Muscle layer of duodenum (tissue), 2 donors: ENCODE measurements around the gene HIPK4.

Source experiments
- H3K27ac ChIP-seq: one replicate; pipeline ENCODE4 v1.7.0; 2013; ENCODE audit warnings: mild to moderate bottlenecking, low read length
- H3K27me3 ChIP-seq: one replicate; pipeline ENCODE4 v1.7.0; 2013; ENCODE audit warnings: low read depth, mild to moderate bottlenecking, control low read depth, low read length
- H3K36me3 ChIP-seq, 2 donors: one replicate each; pipeline ENCODE4 v1.7.0; 2013; ENCODE audit warnings: low read length in 2 of 2, control low read depth in 1 of 2, mild to moderate bottlenecking in 1 of 2; ENCODE audit not compliant: insufficient read depth in 2 of 2, control insufficient read depth in 1 of 2
- H3K4me1 ChIP-seq, 2 donors: one replicate each; pipeline ENCODE4 v1.7.0; 2013; ENCODE audit warnings: low read length in 2 of 2, mild to moderate bottlenecking in 2 of 2, control low read depth in 1 of 2, moderate library complexity in 1 of 2; ENCODE audit not compliant: insufficient read depth in 2 of 2, control insufficient read depth in 1 of 2
- H3K4me3 ChIP-seq, 2 donors: one replicate each; pipeline ENCODE4 v1.7.0; 2013; ENCODE audit warnings: low read length in 2 of 2, low read depth in 1 of 2, mild to moderate bottlenecking in 1 of 2
- H3K9me3 ChIP-seq, 2 donors: one replicate each; pipeline ENCODE4 v1.7.0; 2013; ENCODE audit warnings: low read length in 2 of 2, control low read depth in 1 of 2, mild to moderate bottlenecking in 1 of 2; ENCODE audit not compliant: control insufficient read depth in 1 of 2
- donor health status: healthy.

The HIPK4 gene

DNA sequence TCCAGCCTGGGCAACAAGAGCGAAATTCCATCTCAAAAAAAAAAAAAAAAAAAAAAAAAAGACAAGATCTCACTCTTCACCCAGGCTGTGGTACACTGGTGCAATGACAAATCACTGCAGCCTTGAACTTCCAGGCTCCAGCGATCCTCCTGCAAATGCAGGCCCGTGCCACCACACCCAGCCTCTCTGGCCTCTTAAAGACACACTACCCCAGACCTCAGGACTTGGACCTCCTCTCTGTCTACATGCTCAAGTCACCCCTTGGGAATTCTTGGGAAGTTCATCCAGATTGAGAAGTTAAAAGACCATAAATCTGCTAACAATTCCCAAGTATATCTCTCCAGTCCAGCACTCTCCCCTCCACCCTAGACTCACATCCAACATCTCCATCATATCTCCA lies 10.6 kb upstream of the HIPK4 start:
- no peaks in the 10 kb centered on the region for H3K27me3 ChIP-seq
- H3K36me3 ChIP-seq = peaks cover 0 to 4% of the 10 kb centered on the region in 2 donors
- no peaks in the 10 kb centered on the region for H3K9me3 ChIP-seq
- H3K4me3 ChIP-seq = no peak overlapping the region
- H3K27ac ChIP-seq = no peak overlapping the region
- H3K4me1 ChIP-seq = peaks cover 0 to 5% of the 10 kb centered on the region in 2 donors

GRCh38 chr19:40398417-40399131 lies 8.6 kb upstream of the HIPK4 start:
- H3K4me3 ChIP-seq = no peak overlapping the region
- H3K27ac ChIP-seq = no peak overlapping the region
- H3K9me3 ChIP-seq = no peaks in the 10 kb centered on the region
- H3K36me3 ChIP-seq = peaks cover 0 to 4% of the 10 kb centered on the region in 2 donors
- no peaks in the 10 kb centered on the region for H3K27me3 ChIP-seq
- peaks cover 0 to 5% of the 10 kb centered on the region in 2 donors for H3K4me1 ChIP-seq

DNA sequence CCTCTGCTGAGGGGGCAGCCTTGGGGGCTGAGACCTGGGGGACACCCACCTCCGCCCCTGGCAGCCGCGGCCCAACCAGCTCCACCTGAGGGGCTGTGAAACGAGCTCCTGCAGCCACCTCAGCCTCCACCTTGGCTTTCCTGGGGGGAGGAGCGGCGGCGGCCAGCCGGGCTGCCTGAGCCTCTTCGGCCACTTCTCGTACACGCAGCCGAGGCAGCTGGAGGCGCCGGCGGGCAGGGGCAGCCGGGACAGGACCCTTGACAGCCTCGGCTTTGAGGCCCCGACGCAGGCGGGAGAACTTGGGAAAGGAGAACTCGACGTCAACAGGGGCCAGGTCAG lies 7.6 kb upstream of the HIPK4 start:
- Histone ChIP-seq H3K36me3 (peaks cover 0 to 4% of the 10 kb centered on the region in 2 donors), H3K27ac (no peak overlapping the region), H3K4me3 (no peak overlapping the region), H3K27me3 (no peaks in the 10 kb centered on the region), H3K9me3 (no peaks in the 10 kb centered on the region), H3K4me1 (no peaks in the 10 kb centered on the region)

- Histone ChIP-seq H3K9me3 (no peaks in the 10 kb centered on the region), H3K36me3 (peaks cover 0 to 4% of the 10 kb centered on the region in 2 donors), H3K4me1 (no peaks in the 10 kb centered on the region), H3K27me3 (no peaks in the 10 kb centered on the region), H3K27ac (no peak overlapping the region), H3K4me3 (no peak overlapping the region)
Measured at GRCh38 chr19:40396886-40397567, 7.0 kb upstream of the HIPK4 start.

- Histone ChIP-seq H3K4me1 (no peaks in the 10 kb centered on the region), H3K27me3 (no peaks in the 10 kb centered on the region), H3K36me3 (peaks cover 0 to 4% of the 10 kb centered on the region in 2 donors), H3K9me3 (no peaks in the 10 kb centered on the region), H3K27ac (no peak overlapping the region), H3K4me3 (no peak overlapping the region)
Measured at GRCh38 chr19:40395956-40396355, 6.0 kb upstream of the HIPK4 start.

DNA sequence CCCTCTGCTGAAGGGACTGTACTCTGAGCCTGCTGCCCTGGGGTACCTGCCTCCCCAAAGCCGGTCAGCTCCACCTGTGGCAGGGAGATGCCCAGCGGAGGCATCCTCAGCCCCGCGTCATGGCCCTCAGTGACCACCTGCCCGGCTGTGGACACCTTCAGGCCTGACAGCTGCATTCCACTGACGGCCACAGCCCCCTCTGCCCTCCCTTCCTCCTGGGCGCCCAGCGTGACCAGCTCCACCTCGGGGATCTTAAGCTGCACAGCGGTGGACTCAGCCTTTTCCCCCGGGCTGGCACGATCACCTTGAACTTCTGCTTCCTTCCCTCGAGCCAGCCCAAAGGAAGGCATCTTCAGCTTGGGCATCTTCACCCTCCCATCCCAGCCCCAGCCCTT lies 4.8 kb upstream of the HIPK4 start:
- Histone ChIP-seq H3K36me3 (peaks cover 0 to 4% of the 10 kb centered on the region in 2 donors), H3K4me1 (no peaks in the 10 kb centered on the region), H3K9me3 (no peaks in the 10 kb centered on the region), H3K27ac (no peak overlapping the region), H3K27me3 (no peaks in the 10 kb centered on the region), H3K4me3 (no peak overlapping the region)

DNA sequence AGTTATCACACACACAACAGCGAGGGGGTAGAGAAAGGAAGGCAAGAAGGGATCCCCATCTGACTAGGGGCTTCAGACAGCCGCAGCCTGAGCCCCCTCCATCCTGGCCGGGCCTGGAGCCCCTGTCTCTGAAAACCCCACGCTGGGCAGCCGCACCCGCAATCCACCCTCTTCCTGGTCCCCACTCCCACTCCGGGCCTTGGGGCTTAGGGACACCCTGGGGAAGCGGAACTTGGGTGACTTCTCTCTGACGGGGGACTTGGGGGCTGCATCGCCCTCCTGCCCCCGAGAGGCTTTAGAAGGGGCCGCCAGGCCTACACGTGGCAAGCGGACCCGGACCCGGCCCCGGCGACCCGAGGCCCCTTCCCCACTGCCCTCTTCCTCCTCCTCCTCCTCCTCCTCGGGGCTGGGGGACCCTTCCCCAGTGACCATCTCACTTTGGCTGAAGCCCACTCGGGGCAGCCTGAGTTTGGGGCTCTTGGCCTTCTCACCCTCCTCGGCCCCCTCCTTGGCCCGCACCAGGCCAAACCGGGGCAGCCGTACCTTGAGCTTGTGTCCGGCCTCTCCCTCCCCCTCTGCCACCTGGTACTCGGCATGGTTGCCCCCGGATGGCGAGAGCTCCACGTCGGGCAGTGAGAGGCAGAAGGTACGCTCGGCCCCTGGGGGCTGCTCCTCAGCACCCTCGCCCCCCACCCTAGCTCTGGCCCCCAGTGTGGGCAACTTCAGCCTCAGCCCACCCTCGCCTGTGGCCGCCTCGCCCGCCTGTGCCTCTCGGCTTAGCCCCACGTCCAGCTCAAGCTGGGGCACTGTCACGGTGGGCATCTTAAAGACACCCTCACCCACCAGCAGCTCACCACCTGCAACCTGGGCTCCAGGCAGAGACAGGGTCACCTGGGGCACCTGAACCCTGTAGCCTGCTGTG lies 4.2 kb upstream of the HIPK4 start:
- H3K9me3 ChIP-seq = no peaks in the 10 kb centered on the region
- peaks cover 0 to 4% of the 10 kb centered on the region in 2 donors for H3K36me3 ChIP-seq
- H3K4me1 ChIP-seq = no peaks in the 10 kb centered on the region
- H3K27me3 ChIP-seq = no peaks in the 10 kb centered on the region
- H3K4me3 ChIP-seq = no peak overlapping the region
- H3K27ac ChIP-seq = no peak overlapping the region

GRCh38 chr19:40392894-40393517 lies 3.0 kb upstream of the HIPK4 start:
- H3K4me3 ChIP-seq = no peak overlapping the region
- no peaks in the 10 kb centered on the region for H3K27me3 ChIP-seq
- H3K27ac ChIP-seq = no peak overlapping the region
- no peaks in the 10 kb centered on the region for H3K4me1 ChIP-seq
- peaks cover 0 to 4% of the 10 kb centered on the region in 2 donors for H3K36me3 ChIP-seq
- H3K9me3 ChIP-seq = no peaks in the 10 kb centered on the region

GRCh38 chr19:40392123-40392522 lies 2.1 kb upstream of the HIPK4 start:
- no peak overlapping the region for H3K4me3 ChIP-seq
- H3K36me3 ChIP-seq = peaks cover 0 to 4% of the 10 kb centered on the region in 2 donors
- H3K27ac ChIP-seq = no peak overlapping the region
- H3K27me3 ChIP-seq = no peaks in the 10 kb centered on the region
- H3K9me3 ChIP-seq = no peaks in the 10 kb centered on the region
- H3K4me1 ChIP-seq = no peaks in the 10 kb centered on the region

DNA sequence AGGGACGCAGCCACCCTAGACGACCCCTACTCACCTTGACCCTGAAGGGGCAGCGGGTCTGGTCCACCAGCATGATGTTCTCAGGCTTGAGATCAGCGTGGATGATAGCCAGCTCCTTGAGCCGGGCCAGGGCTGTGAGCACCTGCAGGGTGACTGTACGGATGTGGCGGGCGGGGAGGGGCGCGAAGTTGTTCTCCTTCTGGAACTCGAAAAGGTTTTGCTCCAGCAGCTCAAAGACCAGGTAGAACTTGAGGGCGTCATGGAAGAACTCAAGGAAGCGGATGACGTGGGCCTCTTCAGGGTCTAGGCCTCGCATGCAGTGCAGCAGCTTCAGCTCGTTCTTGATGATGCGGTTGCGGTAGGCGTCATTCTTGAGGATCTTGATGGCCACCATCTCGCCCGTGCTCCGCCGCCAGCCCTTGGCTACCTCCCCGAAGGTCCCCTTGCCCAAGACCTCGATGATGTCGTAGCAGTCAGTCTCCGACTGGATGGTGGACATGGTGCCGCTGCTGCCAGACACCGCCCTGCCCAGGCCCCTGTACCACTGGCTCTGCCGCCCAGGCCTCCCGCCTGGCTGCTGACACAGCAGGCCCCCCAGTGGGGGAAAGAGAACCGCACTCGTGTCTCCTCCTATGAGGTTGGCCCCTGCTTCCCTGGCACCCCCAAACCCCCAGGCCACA lies 437 bp downstream of the HIPK4 start:
- Histone ChIP-seq H3K36me3 (no peaks in the 10 kb centered on the region), H3K27ac (no peak overlapping the region), H3K9me3 (no peaks in the 10 kb centered on the region), H3K4me1 (no peaks in the 10 kb centered on the region), H3K4me3 (no peak overlapping the region), H3K27me3 (no peaks in the 10 kb centered on the region)
